Measurements from ENCODE around the gene KDM2A.

Gene KDM2A

DNA sequence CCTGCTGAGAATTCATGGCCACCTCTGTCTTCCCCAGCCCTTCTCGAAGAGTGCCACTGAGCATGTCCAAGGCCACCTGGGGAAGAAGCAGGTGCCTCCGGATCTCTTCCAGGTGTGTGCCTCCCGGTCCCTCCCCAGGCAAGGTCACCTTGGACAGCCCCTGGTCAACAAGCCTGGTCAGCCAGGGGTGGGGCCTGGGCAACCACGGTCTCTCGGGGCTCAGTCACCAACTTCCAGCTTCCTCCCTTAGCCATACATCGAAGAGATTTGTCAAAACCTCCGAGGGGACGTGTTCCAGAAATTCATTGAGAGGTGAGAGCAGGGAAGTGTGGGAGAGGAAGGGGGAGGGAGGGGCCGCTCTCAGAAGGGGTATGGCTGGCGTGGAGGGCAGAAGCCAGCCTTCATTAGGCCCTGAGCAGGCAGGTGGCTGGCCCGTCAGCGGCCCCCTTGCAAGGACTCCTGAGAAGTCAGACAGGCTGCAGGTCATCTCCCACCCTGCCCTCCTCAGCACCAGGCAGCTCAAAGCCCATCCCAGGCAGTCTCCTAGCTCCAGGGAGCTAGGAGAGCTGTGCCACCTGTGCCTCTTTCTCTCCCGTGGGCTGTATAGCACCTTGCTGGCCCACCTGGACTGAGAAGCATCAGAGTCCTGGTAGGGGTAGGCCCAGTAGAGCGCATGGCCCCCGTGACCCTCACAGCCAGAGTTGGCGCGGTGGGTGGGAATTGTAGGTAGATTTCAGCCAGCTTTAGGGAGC is 160.7 kb downstream of the KDM2A start:
- H3K27me3 Mint-ChIP-seq (ENCODE audit: low read depth), result no peaks in the 10 kb centered on the region
- H3K9me3 Mint-ChIP-seq, result no peaks in the 10 kb centered on the region
- TF ChIP-seq CTCF (IDR thresholded peaks at IDR 0.05; ENCODE audit: unreplicated experiment in 3 of 3), result no peak
- H3K36me3 Mint-ChIP-seq (ENCODE audit: low read depth), result peaks cover 24% of the 10 kb centered on the region
- H3K4me1 Mint-ChIP-seq, result peaks cover 12% of the 10 kb centered on the region
- H3K27ac Mint-ChIP-seq, result no peak overlapping the region
- no peak overlapping the region for H3K4me3 Mint-ChIP-seq

DNA sequence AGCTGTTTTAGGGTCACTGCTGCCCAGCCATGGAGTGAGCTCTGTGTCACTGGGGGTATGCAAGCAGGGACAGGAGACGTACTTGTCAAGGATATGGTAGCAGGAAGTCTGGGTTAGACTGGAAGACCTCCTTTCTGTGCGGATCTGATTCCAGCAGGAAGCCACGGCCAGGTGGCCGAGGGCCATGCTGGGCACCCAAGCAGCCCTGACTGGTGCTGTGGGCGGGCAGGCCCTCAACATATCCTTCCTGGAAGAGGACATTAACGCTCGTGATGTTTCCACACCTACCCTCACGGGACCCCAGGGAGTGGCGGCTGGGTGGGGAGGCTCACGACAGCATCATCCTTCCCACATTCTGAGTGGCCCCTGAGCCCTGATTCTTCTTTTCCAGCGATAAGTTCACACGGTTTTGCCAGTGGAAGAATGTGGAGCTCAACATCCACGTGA is 161.3 kb downstream of the KDM2A start:
- Mint-ChIP-seq H3K4me1 (peaks cover 12% of the 10 kb centered on the region), H3K36me3 (ENCODE audit: low read depth) (peaks cover 24% of the 10 kb centered on the region), H3K9me3 (no peaks in the 10 kb centered on the region), H3K27me3 (ENCODE audit: low read depth) (no peaks in the 10 kb centered on the region), H3K4me3 (no peak overlapping the region), H3K27ac (no peak overlapping the region)
- no peak for TF ChIP-seq CTCF (IDR thresholded peaks at IDR 0.05; ENCODE audit: unreplicated experiment in 3 of 3)

GRCh38 chr11:67280788-67281551 is 161.9 kb downstream of the KDM2A start:
- Mint-ChIP-seq H3K9me3 (no peaks in the 10 kb centered on the region), H3K27ac (no peak overlapping the region), H3K36me3 (ENCODE audit: low read depth) (peaks cover 24% of the 10 kb centered on the region), H3K4me3 (no peak overlapping the region), H3K4me1 (peaks cover 12% of the 10 kb centered on the region), H3K27me3 (ENCODE audit: low read depth) (no peaks in the 10 kb centered on the region)
- no peak for TF ChIP-seq CTCF (IDR thresholded peaks at IDR 0.05; ENCODE audit: unreplicated experiment in 3 of 3)

GRCh38 chr11:67281552-67282150 is 162.6 kb downstream of the KDM2A start:
- TF ChIP-seq CTCF (IDR thresholded peaks at IDR 0.05; ENCODE audit: unreplicated experiment in 3 of 3), result no peak
- Mint-ChIP-seq H3K36me3 (ENCODE audit: low read depth) (peaks cover 24% of the 10 kb centered on the region), H3K4me3 (no peak overlapping the region), H3K4me1 (peaks cover 6% of the 10 kb centered on the region), H3K27me3 (ENCODE audit: low read depth) (no peaks in the 10 kb centered on the region), H3K27ac (no peak overlapping the region), H3K9me3 (no peaks in the 10 kb centered on the region)

DNA sequence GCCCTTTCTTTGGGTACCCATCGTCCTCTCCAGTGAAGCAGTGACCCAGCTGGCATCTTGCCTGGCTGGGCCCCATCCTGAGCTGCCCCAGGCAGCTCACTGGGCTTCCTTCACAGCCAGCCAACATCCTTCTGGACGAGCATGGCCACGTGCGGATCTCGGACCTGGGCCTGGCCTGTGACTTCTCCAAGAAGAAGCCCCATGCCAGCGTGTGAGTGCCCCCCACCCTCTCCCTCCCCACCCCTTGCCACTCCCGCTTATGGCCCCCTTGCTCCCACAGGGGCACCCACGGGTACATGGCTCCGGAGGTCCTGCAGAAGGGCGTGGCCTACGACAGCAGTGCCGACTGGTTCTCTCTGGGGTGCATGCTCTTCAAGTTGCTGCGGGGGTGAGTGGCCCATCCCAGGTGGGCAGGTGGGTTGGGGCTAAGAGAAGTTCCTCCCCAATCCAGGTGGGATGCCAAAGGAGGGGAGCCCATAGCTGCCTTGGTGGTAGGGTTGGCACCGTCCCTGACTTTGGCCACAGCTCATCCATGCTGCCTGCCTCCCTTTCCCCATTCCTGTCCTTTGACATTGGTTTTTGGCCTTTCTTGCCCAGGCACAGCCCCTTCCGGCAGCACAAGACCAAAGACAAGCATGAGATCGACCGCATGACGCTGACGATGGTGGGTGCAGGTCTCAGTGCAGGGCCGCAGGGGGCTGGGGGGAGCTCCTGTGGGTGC is 163.3 kb downstream of the KDM2A start:
- no peaks in the 10 kb centered on the region for H3K27me3 Mint-ChIP-seq (ENCODE audit: low read depth)
- peaks cover 24% of the 10 kb centered on the region for H3K36me3 Mint-ChIP-seq (ENCODE audit: low read depth)
- H3K27ac Mint-ChIP-seq, result no peak overlapping the region

More for the DNA sequence above, 163.3 kb downstream of the KDM2A start:
- Mint-ChIP-seq H3K9me3 (no peaks in the 10 kb centered on the region), H3K4me3 (no peak overlapping the region), H3K4me1 (peaks cover 3% of the 10 kb centered on the region)
- TF ChIP-seq CTCF (IDR thresholded peaks at IDR 0.05; ENCODE audit: unreplicated experiment in 3 of 3), result no peak

Measured in nephron (organoid).